ENCODE results near the gene SDHB.

SDHB gene

DNA sequence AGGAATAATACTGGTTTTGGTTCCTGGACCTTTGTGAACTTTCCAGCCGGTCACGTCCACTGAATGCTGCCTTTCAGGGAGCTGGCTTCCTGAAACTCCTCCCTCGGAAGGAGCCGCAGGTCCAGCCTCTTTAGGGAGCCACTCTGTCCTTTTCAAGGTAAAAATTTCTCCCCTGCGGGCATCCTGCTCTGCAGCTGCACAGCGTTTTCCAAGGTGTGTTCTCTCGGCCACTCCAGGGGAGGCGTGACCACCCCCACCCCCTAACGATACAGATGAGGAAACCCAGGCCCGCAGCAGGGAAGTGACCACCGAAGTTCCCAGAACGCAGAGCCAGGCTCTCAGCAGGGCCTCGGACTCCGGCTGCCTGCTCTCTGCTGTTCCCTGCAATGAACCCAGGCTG is 44.0 kb upstream of the SDHB start:
- no peak for DNase-seq (ENCODE audit: extremely low read depth, insufficient read length)
- TF ChIP-seq, protein P1, sequence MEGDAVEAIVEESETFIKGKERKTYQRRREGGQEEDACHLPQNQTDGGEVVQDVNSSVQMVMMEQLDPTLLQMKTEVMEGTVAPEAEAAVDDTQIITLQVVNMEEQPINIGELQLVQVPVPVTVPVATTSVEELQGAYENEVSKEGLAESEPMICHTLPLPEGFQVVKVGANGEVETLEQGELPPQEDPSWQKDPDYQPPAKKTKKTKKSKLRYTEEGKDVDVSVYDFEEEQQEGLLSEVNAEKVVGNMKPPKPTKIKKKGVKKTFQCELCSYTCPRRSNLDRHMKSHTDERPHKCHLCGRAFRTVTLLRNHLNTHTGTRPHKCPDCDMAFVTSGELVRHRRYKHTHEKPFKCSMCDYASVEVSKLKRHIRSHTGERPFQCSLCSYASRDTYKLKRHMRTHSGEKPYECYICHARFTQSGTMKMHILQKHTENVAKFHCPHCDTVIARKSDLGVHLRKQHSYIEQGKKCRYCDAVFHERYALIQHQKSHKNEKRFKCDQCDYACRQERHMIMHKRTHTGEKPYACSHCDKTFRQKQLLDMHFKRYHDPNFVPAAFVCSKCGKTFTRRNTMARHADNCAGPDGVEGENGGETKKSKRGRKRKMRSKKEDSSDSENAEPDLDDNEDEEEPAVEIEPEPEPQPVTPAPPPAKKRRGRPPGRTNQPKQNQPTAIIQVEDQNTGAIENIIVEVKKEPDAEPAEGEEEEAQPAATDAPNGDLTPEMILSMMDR (IDR thresholded peaks at IDR 0.05; ENCODE audit: insufficient read depth, low read length, poor library complexity, severe bottlenecking), result no peak
- H3K4me3 ChIP-seq (replicated peaks; ENCODE audit: low read depth, low read length), result no peak overlapping the region
- H3K36me3 ChIP-seq (ENCODE audit: control insufficient read depth, insufficient read depth, low read length), result no peaks in the 10 kb centered on the region
- no peaks in the 10 kb centered on the region; the same call in none of the 2 replicates for H3K27me3 ChIP-seq (replicated peaks; ENCODE audit: control insufficient read depth, insufficient read depth, low read length)

DNA sequence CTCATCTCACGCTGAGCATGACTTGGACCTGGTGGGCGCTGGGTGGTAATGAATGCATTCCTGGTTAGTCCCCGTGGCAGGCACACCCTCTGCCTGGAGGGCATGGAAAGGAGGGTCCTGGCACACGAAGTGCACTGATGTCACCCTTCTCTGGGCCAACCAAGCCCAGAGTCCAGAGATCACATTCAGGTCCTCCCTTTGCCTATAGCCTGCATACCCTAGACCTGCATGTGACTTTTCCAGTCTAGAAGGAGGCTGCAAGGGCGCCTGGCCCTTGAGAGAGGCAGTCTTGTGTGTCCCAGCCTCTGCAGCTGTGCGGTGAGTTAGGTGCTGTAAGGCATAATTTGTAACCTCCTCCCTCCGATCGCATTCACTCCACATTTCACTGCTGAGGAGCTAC is 43.3 kb upstream of the SDHB start:
- Histone ChIP-seq H3K27me3 (replicated peaks; ENCODE audit: control insufficient read depth, insufficient read depth, low read length) (no peaks in the 10 kb centered on the region; the same call in none of the 2 replicates), H3K4me3 (replicated peaks; ENCODE audit: low read depth, low read length) (no peak overlapping the region), H3K36me3 (ENCODE audit: control insufficient read depth, insufficient read depth, low read length) (no peaks in the 10 kb centered on the region)
- no peak for DNase-seq (ENCODE audit: extremely low read depth, insufficient read length)
- TF ChIP-seq, protein P1 (IDR thresholded peaks at IDR 0.05; ENCODE audit: insufficient read depth, low read length, poor library complexity, severe bottlenecking), result no peak

DNA sequence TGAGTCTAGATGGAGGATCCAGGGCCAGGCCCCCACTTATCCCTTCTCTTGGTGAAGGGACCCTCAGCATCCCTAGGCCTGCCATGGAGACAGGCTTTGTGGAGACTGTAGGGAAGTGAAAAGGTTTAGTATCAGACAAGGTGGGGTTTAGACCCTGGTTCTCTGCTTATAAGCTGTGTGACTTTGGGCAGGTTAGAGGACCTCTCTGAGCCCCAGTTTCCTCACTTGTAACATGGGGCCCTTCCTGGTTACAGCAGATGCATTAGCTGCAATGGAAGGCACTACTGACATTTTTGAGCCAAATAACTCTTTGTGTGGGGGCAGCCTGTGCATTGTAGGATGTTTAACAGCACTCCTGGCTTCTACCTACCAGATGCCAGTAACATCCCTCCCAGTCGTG is 42.8 kb upstream of the SDHB start:
- no peaks in the 10 kb centered on the region for H3K36me3 ChIP-seq (ENCODE audit: control insufficient read depth, insufficient read depth, low read length)
- H3K27me3 ChIP-seq (replicated peaks; ENCODE audit: control insufficient read depth, insufficient read depth, low read length), result no peaks in the 10 kb centered on the region; the same call in none of the 2 replicates
- DNase-seq (ENCODE audit: extremely low read depth, insufficient read length), result no peak
- TF ChIP-seq, protein P1 (IDR thresholded peaks at IDR 0.05; ENCODE audit: insufficient read depth, low read length, poor library complexity, severe bottlenecking), result no peak
- no peak overlapping the region for H3K4me3 ChIP-seq (replicated peaks; ENCODE audit: low read depth, low read length)

DNA sequence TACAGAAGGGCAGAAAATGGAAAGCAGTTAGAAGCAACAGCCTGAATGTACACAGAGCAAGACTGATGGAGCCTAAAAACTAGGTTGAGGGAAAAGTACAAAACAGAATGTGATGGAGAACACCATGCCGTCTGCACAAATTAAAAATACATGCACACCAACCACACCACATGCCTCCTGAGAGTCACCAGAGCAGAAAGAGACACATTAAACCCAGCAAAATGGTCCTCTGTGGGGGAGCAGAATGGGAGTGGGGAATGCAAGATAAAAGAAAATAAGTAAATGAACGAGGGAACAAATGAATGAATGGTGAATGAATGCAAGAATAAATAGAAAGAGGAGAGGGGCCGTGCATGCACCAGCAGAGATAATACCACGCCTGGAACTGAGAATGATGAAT is 41.3 kb upstream of the SDHB start:
- H3K27me3 ChIP-seq (replicated peaks; ENCODE audit: control insufficient read depth, insufficient read depth, low read length), result no peaks in the 10 kb centered on the region; the same call in none of the 2 replicates
- H3K4me3 ChIP-seq (replicated peaks; ENCODE audit: low read depth, low read length), result no peak overlapping the region
- DNase-seq (ENCODE audit: extremely low read depth, insufficient read length), result no peak
- TF ChIP-seq, protein P1 (IDR thresholded peaks at IDR 0.05; ENCODE audit: insufficient read depth, low read length, poor library complexity, severe bottlenecking), result no peak
- H3K36me3 ChIP-seq (ENCODE audit: control insufficient read depth, insufficient read depth, low read length), result no peaks in the 10 kb centered on the region

DNA sequence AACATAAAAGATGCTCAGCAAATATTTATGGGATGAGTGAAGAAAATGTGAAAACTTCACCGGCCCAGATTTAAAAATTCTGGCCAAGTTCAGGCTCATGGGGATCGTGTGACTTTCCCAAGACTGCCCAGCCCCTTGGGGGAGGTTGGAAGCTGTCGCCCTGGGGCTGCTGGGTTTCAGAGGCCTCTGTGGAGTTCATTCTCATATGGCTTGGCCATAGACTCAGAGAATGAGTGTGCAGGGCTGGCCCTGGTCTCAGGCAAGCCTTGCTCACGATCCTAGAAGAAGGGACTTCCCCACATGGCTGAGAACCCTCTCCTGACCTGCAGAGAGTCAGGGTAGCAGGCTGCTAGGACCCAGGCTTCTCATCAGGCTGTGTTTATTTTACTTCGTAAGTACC is 40.8 kb upstream of the SDHB start:
- TF ChIP-seq, protein P1 (IDR thresholded peaks at IDR 0.05; ENCODE audit: insufficient read depth, low read length, poor library complexity, severe bottlenecking), result no peak
- Histone ChIP-seq H3K27me3 (replicated peaks; ENCODE audit: control insufficient read depth, insufficient read depth, low read length) (no peaks in the 10 kb centered on the region; the same call in none of the 2 replicates), H3K36me3 (ENCODE audit: control insufficient read depth, insufficient read depth, low read length) (no peaks in the 10 kb centered on the region), H3K4me3 (replicated peaks; ENCODE audit: low read depth, low read length) (no peak overlapping the region)
- no peak for DNase-seq (ENCODE audit: extremely low read depth, insufficient read length)

DNA sequence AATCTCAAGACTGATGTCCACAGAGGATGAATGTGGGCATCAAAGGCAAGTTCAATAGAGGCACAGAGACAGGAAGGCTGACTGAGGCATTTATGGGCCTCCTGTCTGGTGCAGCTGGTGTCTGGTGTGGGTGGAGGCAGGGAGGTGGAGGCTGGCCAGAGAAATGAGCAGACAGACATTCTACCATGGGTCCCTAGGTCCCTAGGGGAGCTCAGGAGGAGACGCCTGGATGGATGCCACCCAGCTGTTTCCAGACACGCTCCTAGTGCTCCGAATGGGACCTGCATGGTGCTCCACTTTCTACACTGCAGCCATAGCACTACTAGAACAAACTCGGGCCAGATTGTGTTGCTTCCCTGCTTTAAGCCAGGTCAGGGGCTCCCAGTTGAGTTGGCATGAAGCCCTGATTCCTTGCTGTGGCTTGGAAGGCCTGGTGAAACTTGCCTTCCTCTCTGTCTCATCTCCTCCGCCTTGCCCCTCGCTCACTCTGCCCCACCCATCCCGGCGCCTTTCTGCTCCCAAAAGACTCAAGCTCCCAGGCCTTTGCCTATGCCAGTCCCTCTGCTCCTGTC is 40.1 kb upstream of the SDHB start:
- no peaks in the 10 kb centered on the region; the same call in none of the 2 replicates for H3K27me3 ChIP-seq (replicated peaks; ENCODE audit: control insufficient read depth, insufficient read depth, low read length)
- no peak overlapping the region for H3K4me3 ChIP-seq (replicated peaks; ENCODE audit: low read depth, low read length)
- H3K36me3 ChIP-seq (ENCODE audit: control insufficient read depth, insufficient read depth, low read length), result no peaks in the 10 kb centered on the region
- TF ChIP-seq, protein P1 (IDR thresholded peaks at IDR 0.05; ENCODE audit: insufficient read depth, low read length, poor library complexity, severe bottlenecking), result no peak
- DNase-seq (ENCODE audit: extremely low read depth, insufficient read length), result no peak

All from GM06990 (cell line).